Uterus (tissue), 2 donors: ENCODE results near the gene PHB1.

Experiments used
- POLR2A ChIP-seq, 2 donors: fragments of 450-650 bp; IDR thresholded peaks; one replicate each; pipeline ENCODE4 v1.6.1; 2016; ENCODE audit warnings: antibody characterized with exemption in 2 of 2, mild to moderate bottlenecking in 1 of 2, moderate library complexity in 1 of 2
- TF ChIP-seq, protein P1 (sequence below), 4 experiments: fragments of 200-600 bp in 2 of 4; fragments of 450-650 bp in 2 of 4; sonication (generic) in 2 of 4; IDR thresholded peaks; one replicate each; pipeline ENCODE4 v1.5.1; 2016 to 2019; ENCODE audit warnings: antibody characterized with exemption in 4 of 4, mild to moderate bottlenecking in 2 of 4, moderate library complexity in 1 of 4

DNA sequence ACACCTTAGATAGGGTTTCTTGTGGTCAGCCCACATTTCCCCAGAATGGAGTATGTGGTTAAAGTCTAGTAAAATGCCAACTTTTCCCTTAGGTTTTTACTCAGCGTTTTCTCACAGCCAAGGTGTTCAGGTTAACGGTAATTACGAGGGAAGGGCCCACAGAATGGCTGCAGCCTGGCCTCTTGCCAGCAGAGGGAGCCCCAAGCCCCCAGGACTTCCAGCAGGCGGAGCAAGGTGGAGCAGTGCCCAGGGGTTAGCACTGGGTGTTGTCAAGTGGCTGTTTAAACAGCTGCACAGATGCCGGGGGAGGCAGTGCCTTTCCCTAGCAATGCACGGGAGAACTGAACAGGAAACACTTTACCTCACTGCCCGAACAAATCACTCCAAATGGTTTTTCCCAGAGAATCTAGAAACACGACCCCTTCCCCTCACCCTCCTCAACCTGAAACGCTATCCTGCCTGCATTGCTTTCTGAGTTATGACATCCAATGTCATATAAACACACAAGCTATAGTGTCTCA, 6.6 kb downstream of the PHB1 start:
- TF ChIP-seq, protein P1, sequence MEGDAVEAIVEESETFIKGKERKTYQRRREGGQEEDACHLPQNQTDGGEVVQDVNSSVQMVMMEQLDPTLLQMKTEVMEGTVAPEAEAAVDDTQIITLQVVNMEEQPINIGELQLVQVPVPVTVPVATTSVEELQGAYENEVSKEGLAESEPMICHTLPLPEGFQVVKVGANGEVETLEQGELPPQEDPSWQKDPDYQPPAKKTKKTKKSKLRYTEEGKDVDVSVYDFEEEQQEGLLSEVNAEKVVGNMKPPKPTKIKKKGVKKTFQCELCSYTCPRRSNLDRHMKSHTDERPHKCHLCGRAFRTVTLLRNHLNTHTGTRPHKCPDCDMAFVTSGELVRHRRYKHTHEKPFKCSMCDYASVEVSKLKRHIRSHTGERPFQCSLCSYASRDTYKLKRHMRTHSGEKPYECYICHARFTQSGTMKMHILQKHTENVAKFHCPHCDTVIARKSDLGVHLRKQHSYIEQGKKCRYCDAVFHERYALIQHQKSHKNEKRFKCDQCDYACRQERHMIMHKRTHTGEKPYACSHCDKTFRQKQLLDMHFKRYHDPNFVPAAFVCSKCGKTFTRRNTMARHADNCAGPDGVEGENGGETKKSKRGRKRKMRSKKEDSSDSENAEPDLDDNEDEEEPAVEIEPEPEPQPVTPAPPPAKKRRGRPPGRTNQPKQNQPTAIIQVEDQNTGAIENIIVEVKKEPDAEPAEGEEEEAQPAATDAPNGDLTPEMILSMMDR (IDR thresholded peaks at IDR 0.05) = peak; percentile 31 to 59 (median 42)
- TF ChIP-seq POLR2A (IDR thresholded peaks at IDR 0.05) = no peak
